Activated T-cell treated with anti-CD3 and anti-CD28 coated beads for 1 hour (primary cell): Measurements from ENCODE around the gene IPO11.
"Not testable (repeated sequence)": the region's sequence is repeated elsewhere in the genome, so short reads cannot be mapped to it uniquely, and the experiment has no call there.

Source experiments
- DNase-seq: peaks from one replicate; pipeline ENCODE4 v3.0.0-alpha.2; 2020; ENCODE audit warnings: low read depth

The IPO11 gene

GRCh38 chr5:62450259-62450658 lies 37.7 kb downstream of the IPO11 start:
- DNase-seq = no peak

GRCh38 chr5:62457071-62457470 lies 44.5 kb downstream of the IPO11 start:
- DNase-seq = no peak

- no peak for DNase-seq
Observed at GRCh38 chr5:62460578-62460983, 48.0 kb downstream of the IPO11 start.

GRCh38 chr5:62461561-62461960 lies 49.0 kb downstream of the IPO11 start:
- no peak for DNase-seq

- DNase-seq = no peak
Observed at GRCh38 chr5:62465985-62466925, 53.7 kb downstream of the IPO11 start.

GRCh38 chr5:62473209-62473608 lies 60.6 kb downstream of the IPO11 start:
- no peak for DNase-seq

- DNase-seq = no peak
Observed at GRCh38 chr5:62475072-62475471, 62.5 kb downstream of the IPO11 start.

GRCh38 chr5:62477801-62478200 lies 65.2 kb downstream of the IPO11 start:
- no peak for DNase-seq

GRCh38 chr5:62483556-62483955 lies 71.0 kb downstream of the IPO11 start:
- no peak for DNase-seq

GRCh38 chr5:62486672-62487071 lies 74.1 kb downstream of the IPO11 start:
- DNase-seq = no peak

- no peak for DNase-seq
Observed at GRCh38 chr5:62488531-62488930, 76.0 kb downstream of the IPO11 start.

GRCh38 chr5:62489471-62489870 lies 76.9 kb downstream of the IPO11 start:
- DNase-seq = no peak

- no peak for DNase-seq
Observed at GRCh38 chr5:62494772-62495171, 82.2 kb downstream of the IPO11 start.

GRCh38 chr5:62496876-62497275 lies 84.3 kb downstream of the IPO11 start:
- DNase-seq = no peak

- no peak for DNase-seq
Observed at GRCh38 chr5:62498961-62499360, 86.4 kb downstream of the IPO11 start.

GRCh38 chr5:62499756-62500155 lies 87.2 kb downstream of the IPO11 start:
- no peak for DNase-seq

- no peak for DNase-seq
Observed at GRCh38 chr5:62502456-62503101, 90.0 kb downstream of the IPO11 start.

- no peak for DNase-seq
Observed at GRCh38 chr5:62504129-62504528, 91.6 kb downstream of the IPO11 start.

GRCh38 chr5:62506659-62507460 lies 94.3 kb downstream of the IPO11 start:
- no peak for DNase-seq

GRCh38 chr5:62508760-62509159 lies 96.2 kb downstream of the IPO11 start:
- not testable (repeated sequence) for DNase-seq

GRCh38 chr5:62509806-62510205 lies 97.2 kb downstream of the IPO11 start:
- DNase-seq = no peak

GRCh38 chr5:62513085-62513484 lies 100.5 kb downstream of the IPO11 start:
- DNase-seq = not testable (repeated sequence)
